ENCODE data around the gene VPS13D.

GRCh38 chr1:12544992-12545391 lies 315.2 kb downstream of the VPS13D start:
- no peak for TF ChIP-seq CTCF (conservative IDR thresholded peaks at IDR 0.05; ENCODE audit: low read depth in 2 of 2)
- TF ChIP-seq POLR2AphosphoS5 (IDR thresholded peaks at IDR 0.05; ENCODE audit: low read depth), result no peak
- no peak for TF ChIP-seq REST (IDR thresholded peaks at IDR 0.05; ENCODE audit: unreplicated experiment)

Data from GM23338 (cell line).